ENCODE measurements around the gene SIKE1.

DNA sequence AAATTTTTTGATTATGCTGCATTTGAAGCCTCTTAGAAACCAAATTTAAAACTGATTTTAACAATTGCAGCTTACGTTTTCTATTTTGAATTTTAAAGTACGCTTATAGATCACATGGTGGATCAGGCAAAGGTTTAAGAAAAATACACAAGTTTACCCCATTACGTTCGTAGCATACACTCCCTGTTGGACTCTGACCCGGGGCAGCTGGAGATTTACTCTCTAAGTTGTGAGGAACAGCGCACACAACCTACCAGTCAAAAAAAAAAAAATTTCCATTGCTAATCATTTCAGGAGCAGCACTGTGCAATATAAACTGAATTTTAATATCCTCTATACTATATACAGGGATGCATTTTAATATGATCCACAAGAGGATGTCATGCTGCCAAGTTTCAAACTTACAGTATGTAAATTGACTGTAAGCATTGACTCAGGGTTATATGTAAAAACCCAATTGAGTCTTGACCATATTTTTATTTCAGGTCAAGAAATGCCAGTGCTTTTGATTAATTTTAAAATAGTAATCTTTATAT, 43.1 kb downstream of the SIKE1 start:
- TF ChIP-seq, protein P1, sequence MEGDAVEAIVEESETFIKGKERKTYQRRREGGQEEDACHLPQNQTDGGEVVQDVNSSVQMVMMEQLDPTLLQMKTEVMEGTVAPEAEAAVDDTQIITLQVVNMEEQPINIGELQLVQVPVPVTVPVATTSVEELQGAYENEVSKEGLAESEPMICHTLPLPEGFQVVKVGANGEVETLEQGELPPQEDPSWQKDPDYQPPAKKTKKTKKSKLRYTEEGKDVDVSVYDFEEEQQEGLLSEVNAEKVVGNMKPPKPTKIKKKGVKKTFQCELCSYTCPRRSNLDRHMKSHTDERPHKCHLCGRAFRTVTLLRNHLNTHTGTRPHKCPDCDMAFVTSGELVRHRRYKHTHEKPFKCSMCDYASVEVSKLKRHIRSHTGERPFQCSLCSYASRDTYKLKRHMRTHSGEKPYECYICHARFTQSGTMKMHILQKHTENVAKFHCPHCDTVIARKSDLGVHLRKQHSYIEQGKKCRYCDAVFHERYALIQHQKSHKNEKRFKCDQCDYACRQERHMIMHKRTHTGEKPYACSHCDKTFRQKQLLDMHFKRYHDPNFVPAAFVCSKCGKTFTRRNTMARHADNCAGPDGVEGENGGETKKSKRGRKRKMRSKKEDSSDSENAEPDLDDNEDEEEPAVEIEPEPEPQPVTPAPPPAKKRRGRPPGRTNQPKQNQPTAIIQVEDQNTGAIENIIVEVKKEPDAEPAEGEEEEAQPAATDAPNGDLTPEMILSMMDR (conservative IDR thresholded peaks at IDR 0.05; ENCODE audit: low read depth, low read length) = no peak
- TF ChIP-seq EZH2 (IDR thresholded peaks at IDR 0.05; ENCODE audit: low read length, unreplicated experiment) = no peak
- no peak for TF ChIP-seq EZH2phosphoT487 (IDR thresholded peaks at IDR 0.05; ENCODE audit: borderline replicate concordance, low read length)

All from PC-3 (cell line).